HTERT RPE-1 (cell line): ENCODE data around the gene SAMD11.
"Not testable (repeated sequence)": the region's sequence is repeated elsewhere in the genome, so short reads cannot be mapped to it uniquely, and the experiment has no call there.

ENCODE experiments used
- in situ Hi-C: fragments of 300-500 bp; cut with MboI; formaldehyde crosslinking; loops from 4 replicates; pipeline ENCODE4 v1.14.3; 2020; ENCODE audit warnings: low sequenced_read_pairs

Gene SAMD11, protein sequence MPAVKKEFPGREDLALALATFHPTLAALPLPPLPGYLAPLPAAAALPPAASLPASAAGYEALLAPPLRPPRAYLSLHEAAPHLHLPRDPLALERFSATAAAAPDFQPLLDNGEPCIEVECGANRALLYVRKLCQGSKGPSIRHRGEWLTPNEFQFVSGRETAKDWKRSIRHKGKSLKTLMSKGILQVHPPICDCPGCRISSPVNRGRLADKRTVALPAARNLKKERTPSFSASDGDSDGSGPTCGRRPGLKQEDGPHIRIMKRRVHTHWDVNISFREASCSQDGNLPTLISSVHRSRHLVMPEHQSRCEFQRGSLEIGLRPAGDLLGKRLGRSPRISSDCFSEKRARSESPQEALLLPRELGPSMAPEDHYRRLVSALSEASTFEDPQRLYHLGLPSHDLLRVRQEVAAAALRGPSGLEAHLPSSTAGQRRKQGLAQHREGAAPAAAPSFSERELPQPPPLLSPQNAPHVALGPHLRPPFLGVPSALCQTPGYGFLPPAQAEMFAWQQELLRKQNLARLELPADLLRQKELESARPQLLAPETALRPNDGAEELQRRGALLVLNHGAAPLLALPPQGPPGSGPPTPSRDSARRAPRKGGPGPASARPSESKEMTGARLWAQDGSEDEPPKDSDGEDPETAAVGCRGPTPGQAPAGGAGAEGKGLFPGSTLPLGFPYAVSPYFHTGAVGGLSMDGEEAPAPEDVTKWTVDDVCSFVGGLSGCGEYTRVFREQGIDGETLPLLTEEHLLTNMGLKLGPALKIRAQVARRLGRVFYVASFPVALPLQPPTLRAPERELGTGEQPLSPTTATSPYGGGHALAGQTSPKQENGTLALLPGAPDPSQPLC

GRCh38 chr1:923131-923990 is at the start of gene SAMD11:
Gene SAMD11, plus strand, starts transcription at chr1:923923. Its CDS starts 509 bp downstream, at chr1:924432.
- in situ Hi-C loops: no loop called here

DNA sequence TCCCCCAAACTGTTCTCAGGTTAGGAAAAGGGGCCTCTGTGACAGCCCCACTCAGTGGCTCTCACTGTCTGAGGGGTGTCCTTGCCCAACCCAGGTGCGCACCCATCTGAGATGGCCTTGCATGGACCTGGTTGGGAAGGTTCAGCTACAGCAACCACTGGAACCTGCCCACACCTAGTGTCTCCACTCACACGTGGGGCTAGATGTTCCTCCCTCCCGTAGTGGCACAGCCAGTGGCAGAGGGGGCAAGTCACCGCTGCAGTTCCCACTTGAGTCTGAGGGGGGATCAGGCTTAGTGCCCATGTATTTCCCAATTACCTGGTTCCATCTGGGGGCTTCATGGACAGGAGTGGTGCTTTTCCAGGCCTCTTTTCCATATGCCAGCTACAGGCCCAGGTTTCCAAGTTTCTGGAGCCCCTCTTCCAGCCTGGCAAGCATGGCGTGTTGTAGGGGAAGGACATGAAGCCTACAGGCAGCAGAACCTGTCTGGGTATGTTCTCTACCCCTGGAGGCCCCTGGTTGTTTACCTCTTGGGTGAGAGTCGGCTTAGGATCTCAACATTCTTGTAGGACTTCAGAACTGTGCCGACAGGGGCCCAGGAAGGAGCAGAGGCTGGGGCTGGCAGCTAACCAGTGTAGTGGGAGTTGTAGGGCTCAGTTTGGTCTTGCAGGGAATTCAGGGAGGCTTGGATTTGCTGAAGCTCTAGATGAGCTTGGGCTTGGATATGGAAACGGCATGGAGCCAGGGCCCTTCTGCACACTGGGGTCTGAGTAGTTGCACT is 47.1 kb upstream of the SAMD11 start:
- in situ Hi-C loops: not testable (repeated sequence)

- in situ Hi-C loops: not testable (repeated sequence)
Measured at GRCh38 chr1:877209-877986, 46.3 kb upstream of the SAMD11 start.

DNA sequence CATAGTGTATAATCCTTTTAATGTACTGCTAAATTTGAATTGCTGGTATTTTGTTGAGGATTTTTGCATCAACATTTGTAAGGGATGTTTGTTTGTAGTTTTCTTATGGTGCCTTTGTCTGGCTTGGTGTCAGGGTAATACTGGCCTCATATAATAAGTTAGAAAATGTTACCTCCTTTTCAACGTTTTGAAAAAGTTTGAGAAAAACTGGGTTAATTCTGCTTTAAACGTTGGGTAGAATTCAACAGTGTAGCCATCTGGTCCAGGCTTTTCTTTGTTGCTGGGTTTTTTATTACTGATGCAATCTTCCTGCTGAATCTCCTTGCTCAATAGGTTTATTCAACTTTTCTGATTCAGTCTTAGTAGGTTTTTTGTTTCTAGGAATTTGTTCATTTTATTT is 43.2 kb upstream of the SAMD11 start:
- in situ Hi-C loops: not testable (repeated sequence)

DNA sequence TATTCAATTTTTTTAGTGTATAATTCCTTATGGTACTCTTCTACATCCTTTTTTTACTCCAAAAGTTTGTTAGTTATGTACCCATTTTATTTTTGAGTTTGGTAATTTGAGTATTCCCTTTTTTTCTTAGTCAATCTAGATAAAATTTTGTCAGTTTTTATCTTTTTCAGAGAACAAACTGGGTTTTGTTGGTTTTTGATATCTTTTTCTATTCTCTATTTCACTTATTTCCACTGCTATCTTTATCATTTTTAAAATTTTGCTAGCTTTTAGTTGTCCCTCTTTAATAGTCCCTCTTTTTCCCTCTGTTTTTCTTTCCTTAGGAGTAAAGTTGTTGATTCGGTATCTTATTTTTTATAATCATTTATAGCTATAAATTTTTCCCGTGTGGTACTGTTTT is 42.8 kb upstream of the SAMD11 start:
- in situ Hi-C loops: not testable (repeated sequence)

GRCh38 chr1:886311-886710 is 37.4 kb upstream of the SAMD11 start:
- in situ Hi-C loops: no loop called here

DNA sequence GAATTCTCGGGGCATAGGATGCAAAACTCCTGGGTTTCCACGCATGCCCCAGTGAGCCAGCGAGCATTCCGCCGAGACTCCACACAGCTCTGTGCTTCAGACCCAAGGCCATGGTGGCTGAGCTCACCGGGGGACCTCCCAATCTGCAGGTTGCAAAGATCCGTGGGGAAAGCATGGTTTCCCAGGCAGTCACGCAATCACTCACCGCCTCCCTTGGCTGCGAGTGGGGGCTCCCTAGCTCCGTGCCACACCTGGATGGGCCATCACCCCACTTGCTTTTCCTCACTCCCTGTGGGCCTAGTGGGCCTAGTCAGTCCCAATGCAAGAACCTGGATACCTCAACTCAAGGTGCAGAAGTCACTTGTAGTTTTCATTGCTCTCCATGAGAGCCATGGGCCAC is 37.0 kb upstream of the SAMD11 start:
- in situ Hi-C loops: no loop called here

DNA sequence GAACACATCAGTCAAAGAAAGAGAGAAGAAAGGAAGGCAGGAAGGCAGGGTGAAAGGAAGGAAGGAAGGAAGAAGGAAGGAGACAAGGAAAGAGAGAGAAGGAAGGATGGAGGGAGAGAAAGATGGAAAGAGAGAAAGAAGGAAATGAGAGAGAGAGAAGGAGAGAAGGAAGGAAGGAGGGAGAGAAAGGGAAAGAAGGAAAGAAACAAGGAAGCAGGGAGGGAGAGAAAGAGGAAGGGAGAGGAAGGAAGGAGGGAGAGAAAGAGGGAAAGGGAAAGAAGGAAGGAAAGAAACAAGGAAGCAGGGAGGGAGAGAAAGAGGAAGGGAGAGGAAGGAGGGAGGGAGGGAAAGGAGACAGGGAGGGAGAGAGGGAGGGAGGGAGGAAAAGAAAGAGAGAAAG is 35.4 kb upstream of the SAMD11 start:
- in situ Hi-C loops: no loop called here

- in situ Hi-C loops: not testable (repeated sequence)
Measured at GRCh38 chr1:889774-890173, 33.9 kb upstream of the SAMD11 start.

DNA sequence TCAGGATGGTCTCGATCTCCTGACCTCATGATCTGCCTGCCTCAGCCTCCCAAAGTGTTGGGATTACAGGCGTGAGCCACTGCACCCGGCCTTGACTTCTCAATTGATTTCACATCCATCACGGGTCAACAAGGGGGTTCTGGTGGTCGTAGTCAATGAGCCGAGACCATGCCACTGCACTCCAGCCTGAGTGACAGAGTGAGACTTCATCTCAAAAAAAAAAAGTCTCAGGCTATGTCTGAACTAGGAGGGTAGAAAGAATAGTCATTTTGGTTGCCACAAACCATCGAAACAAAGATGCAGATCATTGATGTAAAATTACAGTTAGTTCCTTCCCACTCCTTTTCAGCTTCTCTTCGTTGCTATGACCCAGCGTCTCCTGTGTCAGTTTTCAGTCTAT is 33.5 kb upstream of the SAMD11 start:
- in situ Hi-C loops: not testable (repeated sequence)

- in situ Hi-C loops: no loop called here
Measured at GRCh38 chr1:890661-891060, 33.1 kb upstream of the SAMD11 start.

- in situ Hi-C loops: no loop called here
Measured at GRCh38 chr1:897226-897625, 26.5 kb upstream of the SAMD11 start.

- in situ Hi-C loops: not testable (repeated sequence)
Measured at GRCh38 chr1:897951-898350, 25.8 kb upstream of the SAMD11 start.

GRCh38 chr1:899636-900317 is 23.9 kb upstream of the SAMD11 start:
- in situ Hi-C loops: no loop called here

GRCh38 chr1:901108-901859 is 22.4 kb upstream of the SAMD11 start:
- in situ Hi-C loops: no loop called here

GRCh38 chr1:902802-903201 is 20.9 kb upstream of the SAMD11 start:
- in situ Hi-C loops: no loop called here

DNA sequence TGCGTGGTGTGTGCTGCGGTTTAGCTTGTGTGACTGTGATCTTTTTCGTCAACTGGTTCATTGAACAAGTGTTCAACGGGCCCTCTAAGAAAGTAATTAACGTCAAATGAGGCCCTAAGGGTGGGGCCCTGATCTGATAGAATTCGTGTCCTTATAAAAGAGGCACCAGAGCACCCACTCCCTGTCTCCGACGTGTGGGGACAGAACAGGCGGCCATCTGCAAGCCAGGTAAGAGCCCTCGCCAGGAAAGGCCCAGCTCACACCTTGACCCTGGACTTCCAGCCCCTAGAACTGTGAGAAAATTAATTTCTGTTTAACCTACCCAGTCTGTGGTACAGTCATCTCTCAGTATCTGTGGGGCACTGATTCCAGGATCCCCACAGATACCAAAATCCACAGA is 20.4 kb upstream of the SAMD11 start:
- in situ Hi-C loops: no loop called here

DNA sequence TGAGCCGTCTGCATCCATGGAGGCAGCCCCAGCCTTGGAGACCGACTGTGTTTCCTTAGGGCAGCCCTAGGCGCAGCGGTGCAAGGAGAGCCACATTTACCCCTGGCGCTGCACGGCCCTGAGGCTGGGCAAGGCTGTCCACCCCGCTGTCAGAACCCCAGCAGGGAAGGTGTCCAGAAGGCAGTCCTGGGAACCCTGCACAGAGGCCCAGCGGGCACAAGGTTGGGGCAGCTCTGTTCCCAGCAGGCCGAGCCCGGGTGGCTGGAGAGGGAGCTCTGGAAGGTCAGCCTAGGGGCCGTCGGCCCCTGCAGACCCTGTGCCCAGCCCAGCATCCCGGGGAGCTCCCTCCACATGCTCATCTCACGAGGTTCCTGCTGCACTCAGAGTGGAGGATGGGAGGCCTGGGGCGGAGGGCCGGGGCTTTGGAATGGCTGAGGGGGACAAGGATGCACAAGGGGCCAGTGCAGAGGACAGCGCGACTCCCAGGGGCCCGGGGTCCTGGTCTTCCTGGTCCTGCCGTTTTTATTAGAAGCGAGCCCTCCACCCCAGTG is 19.9 kb upstream of the SAMD11 start:
- in situ Hi-C loops: no loop called here
